Panc1 (cell line): ENCODE results near the gene DGAT2. TPM values are rescaled to one million over a fixed set of nuclear protein-coding genes. Genes with fewer than 3 reads are reported as not detected.

Source experiments
- ATAC-seq: fragments of 200-7000 bp; cut with Tn5 transposase; 2 replicates; pipeline ENCODE4 v1.9.1; 2020; ENCODE audit warnings: mild to moderate bottlenecking, moderate library complexity
- BruUV-seq: library from RNA; stranded (reverse); fragments of 400-500 nt; replicated peaks from 2 replicates; lab custom pipeline; 2021; lab: Mats Ljungman, UMichigan
- CTCF ChIA-PET: fragments of 300-600 bp; sonication (Branson Sonifier 250); formaldehyde crosslinking; loops from one replicate; lab custom pipeline; 2022; ENCODE audit warnings: antibody characterized with exemption; lab: Charles Lee
- POLR2A ChIA-PET: fragments of 300-600 bp; sonication (Branson Sonifier 250); formaldehyde crosslinking; loops from one replicate; lab custom pipeline; 2022; ENCODE audit warnings: antibody characterized with exemption; lab: Charles Lee
- DNase-seq: peaks from one replicate; pipeline ENCODE4 v3.0.0-alpha.2; 2010; ENCODE audit warnings: low read depth, low spot score
- H3K27ac ChIP-seq: 2 replicates; pipeline ENCODE4 v1.5.1; 2011; ENCODE audit warnings: mild to moderate bottlenecking, low read length, inconsistent platforms
- H3K27me3 ChIP-seq: fragments of 200-500 bp; sonication (Bioruptor generic); 2 replicates; pipeline ENCODE4 v1.6.0; 2014; ENCODE audit warnings: low read length, inconsistent platforms; ENCODE audit not compliant: control insufficient read depth, insufficient read depth
- H3K36me3 ChIP-seq: fragments of 200-500 bp; sonication (Bioruptor generic); 2 replicates; pipeline ENCODE4 v1.5.1; 2014; ENCODE audit warnings: inconsistent platforms, mild to moderate bottlenecking, low read length, moderate library complexity; ENCODE audit not compliant: control insufficient read depth, insufficient read depth
- H3K4me1 ChIP-seq: 2 replicates; pipeline ENCODE4 v1.5.1; 2011; ENCODE audit warnings: inconsistent platforms, mild to moderate bottlenecking, low read length, moderate library complexity; ENCODE audit not compliant: control insufficient read depth, insufficient read depth
- H3K4me3 ChIP-seq, 2 experiments: 2 replicates each; pipeline ENCODE4 v1.5.1; 2011 to 2012; ENCODE audit warnings: low read depth in 2 of 2, low read length in 2 of 2, mild to moderate bottlenecking in 2 of 2, inconsistent platforms in 1 of 2, moderate library complexity in 1 of 2
- H3K9me3 ChIP-seq: fragments of 200-500 bp; sonication (Bioruptor generic); 2 replicates; pipeline ENCODE4 v1.5.1; 2014; ENCODE audit warnings: low read depth, mild to moderate bottlenecking, inconsistent platforms, low read length, moderate library complexity; ENCODE audit not compliant: control insufficient read depth, insufficient read depth
- CTCF ChIP-seq: fragments of 450-650 bp; IDR thresholded peaks from 2 replicates; pipeline ENCODE4 v1.5.1; 2017; ENCODE audit warnings: mild to moderate bottlenecking
- POLR2AphosphoS5 ChIP-seq: IDR thresholded peaks from 2 replicates; pipeline ENCODE4 v1.6.1; 2012; ENCODE audit warnings: mild to moderate bottlenecking, low read depth, low read length, moderate library complexity
- REST ChIP-seq, 2 experiments: IDR thresholded peaks; 2 replicates each; pipeline ENCODE4 v1.6.1; 2011 to 2012; ENCODE audit warnings: low read depth in 2 of 2, control low read depth in 1 of 2, low read length in 1 of 2, mild to moderate bottlenecking in 1 of 2, moderate library complexity in 1 of 2; ENCODE audit not compliant: insufficient read depth in 1 of 2
- SIN3A ChIP-seq: IDR thresholded peaks from 2 replicates; pipeline ENCODE4 v1.6.1; 2012; ENCODE audit warnings: low read depth, mild to moderate bottlenecking, low read length, moderate library complexity, borderline replicate concordance; ENCODE audit not compliant: insufficient read depth
- TCF7L2 ChIP-seq: IDR thresholded peaks from 2 replicates; pipeline ENCODE4 v1.6.1; 2011; ENCODE audit warnings: mild to moderate bottlenecking, low read depth, low read length, inconsistent platforms
- in situ Hi-C: cut with HindIII; loops from 2 replicates; pipeline ENCODE4 v1.10.0; 2016; ENCODE audit warnings: low sequenced_read_pairs, low pct_unique_long_range_greater_than_20kb
- intact Hi-C: fragments of 100-400 bp; cut with micrococcal nuclease; formaldehyde crosslinking; loops from one replicate; pipeline ENCODE4 v1.10.0; 2022; ENCODE audit not compliant: unreplicated experiment
- total RNA-seq: library from RNA; stranded (reverse); gene quantifications from one replicate; pipeline ENCODE4 v1.2.1, GENCODE V29; 2021; ENCODE audit not compliant: unreplicated experiment

The DGAT2 gene
- total RNA-seq, 1 experiment from 2014 or later: 19.2 TPM

GRCh38 chr11:75757651-75758050, 10.9 kb upstream of the DGAT2 start:
- Histone ChIP-seq H3K4me3 (no peak overlapping the region), H3K9me3 (no peaks in the 10 kb centered on the region), H3K4me1 (no peaks in the 10 kb centered on the region), H3K27me3 (no peaks in the 10 kb centered on the region), H3K36me3 (no peaks in the 10 kb centered on the region), H3K27ac (no peak overlapping the region)
- ATAC-seq (no peak), DNase-seq (no peak)
- intact Hi-C loops (no loop called here), in situ Hi-C loops (no loop called here)
- BruUV-seq: no TSS peak
- ChIA-PET CTCF (no interaction called here), POLR2A (no interaction called here)
- TF ChIP-seq CTCF (no peak), REST (IDR thresholded peaks at IDR 0.05; ENCODE audit: insufficient read depth in 1 of 2, low read depth in 2 of 2, low read length in 1 of 2) (no peak), SIN3A (no peak), TCF7L2 (no peak), POLR2AphosphoS5 (no peak)

GRCh38 chr11:75759832-75760231, 8.7 kb upstream of the DGAT2 start:
- no TSS peak for BruUV-seq
- no peak for TF ChIP-seq CTCF
- TF ChIP-seq POLR2AphosphoS5: no peak
- TF ChIP-seq SIN3A: no peak
- TF ChIP-seq REST (IDR thresholded peaks at IDR 0.05; ENCODE audit: insufficient read depth in 1 of 2, low read depth in 2 of 2, low read length in 1 of 2): no peak
- TF ChIP-seq TCF7L2: no peak
- Histone ChIP-seq H3K27ac (no peak overlapping the region), H3K9me3 (no peaks in the 10 kb centered on the region), H3K36me3 (no peaks in the 10 kb centered on the region), H3K27me3 (no peaks in the 10 kb centered on the region), H3K4me1 (no peaks in the 10 kb centered on the region), H3K4me3 (no peak overlapping the region)
- DNase-seq (no peak), ATAC-seq (no peak)
- CTCF ChIA-PET: interaction anchor here (0.6 kb wide), 1 partner anchor 561 kb away, joined by 8 read pairs; no protein-coding TSS in a partner anchor
- POLR2A ChIA-PET: interaction anchor here (0.7 kb wide), 1 partner anchor 65 kb away, joined by 3 read pairs; no protein-coding TSS in a partner anchor
- in situ Hi-C loops: no loop called here
- intact Hi-C loops: no loop called here
